ENCODE measurements around the gene CMKLR1.

DNA sequence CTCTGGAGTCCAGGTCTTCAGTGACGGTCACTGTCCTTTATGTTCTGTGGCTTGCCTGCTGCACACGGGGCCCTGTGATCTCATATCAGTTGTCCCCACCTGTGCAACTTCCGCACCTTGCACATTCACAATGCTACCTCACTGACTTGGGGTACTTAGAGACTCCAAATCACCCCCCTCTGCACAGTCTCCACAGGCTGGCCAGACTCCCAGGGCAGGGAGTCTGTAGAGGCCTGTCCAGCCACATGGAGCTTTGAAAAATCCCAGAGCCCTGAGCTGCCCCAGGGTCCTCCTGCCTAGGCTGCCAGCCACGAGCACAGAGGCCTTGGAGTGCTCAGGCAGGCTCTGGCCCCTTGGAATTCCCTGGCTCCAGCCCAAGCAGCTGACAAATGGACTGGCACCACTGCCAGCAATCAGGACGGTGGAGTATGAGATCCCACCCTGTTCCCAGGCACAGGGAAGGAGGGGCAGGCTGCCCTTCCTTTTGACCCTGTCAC, 26.4 kb downstream of the CMKLR1 start:
- TF ChIP-seq, protein P1, sequence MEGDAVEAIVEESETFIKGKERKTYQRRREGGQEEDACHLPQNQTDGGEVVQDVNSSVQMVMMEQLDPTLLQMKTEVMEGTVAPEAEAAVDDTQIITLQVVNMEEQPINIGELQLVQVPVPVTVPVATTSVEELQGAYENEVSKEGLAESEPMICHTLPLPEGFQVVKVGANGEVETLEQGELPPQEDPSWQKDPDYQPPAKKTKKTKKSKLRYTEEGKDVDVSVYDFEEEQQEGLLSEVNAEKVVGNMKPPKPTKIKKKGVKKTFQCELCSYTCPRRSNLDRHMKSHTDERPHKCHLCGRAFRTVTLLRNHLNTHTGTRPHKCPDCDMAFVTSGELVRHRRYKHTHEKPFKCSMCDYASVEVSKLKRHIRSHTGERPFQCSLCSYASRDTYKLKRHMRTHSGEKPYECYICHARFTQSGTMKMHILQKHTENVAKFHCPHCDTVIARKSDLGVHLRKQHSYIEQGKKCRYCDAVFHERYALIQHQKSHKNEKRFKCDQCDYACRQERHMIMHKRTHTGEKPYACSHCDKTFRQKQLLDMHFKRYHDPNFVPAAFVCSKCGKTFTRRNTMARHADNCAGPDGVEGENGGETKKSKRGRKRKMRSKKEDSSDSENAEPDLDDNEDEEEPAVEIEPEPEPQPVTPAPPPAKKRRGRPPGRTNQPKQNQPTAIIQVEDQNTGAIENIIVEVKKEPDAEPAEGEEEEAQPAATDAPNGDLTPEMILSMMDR (IDR thresholded peaks at IDR 0.05; ENCODE audit: insufficient read depth, low read depth, low read length), result no peak
- TF ChIP-seq EZH2 (IDR thresholded peaks at IDR 0.05; ENCODE audit: insufficient read depth, low read length), result no peak
